ENCODE results near the gene WNT2. TPM values are rescaled to one million over a fixed set of nuclear protein-coding genes. Genes with fewer than 3 reads are reported as not detected.

The WNT2 gene
- total RNA-seq, 2 donors from 2014 or later, result not detected

DNA sequence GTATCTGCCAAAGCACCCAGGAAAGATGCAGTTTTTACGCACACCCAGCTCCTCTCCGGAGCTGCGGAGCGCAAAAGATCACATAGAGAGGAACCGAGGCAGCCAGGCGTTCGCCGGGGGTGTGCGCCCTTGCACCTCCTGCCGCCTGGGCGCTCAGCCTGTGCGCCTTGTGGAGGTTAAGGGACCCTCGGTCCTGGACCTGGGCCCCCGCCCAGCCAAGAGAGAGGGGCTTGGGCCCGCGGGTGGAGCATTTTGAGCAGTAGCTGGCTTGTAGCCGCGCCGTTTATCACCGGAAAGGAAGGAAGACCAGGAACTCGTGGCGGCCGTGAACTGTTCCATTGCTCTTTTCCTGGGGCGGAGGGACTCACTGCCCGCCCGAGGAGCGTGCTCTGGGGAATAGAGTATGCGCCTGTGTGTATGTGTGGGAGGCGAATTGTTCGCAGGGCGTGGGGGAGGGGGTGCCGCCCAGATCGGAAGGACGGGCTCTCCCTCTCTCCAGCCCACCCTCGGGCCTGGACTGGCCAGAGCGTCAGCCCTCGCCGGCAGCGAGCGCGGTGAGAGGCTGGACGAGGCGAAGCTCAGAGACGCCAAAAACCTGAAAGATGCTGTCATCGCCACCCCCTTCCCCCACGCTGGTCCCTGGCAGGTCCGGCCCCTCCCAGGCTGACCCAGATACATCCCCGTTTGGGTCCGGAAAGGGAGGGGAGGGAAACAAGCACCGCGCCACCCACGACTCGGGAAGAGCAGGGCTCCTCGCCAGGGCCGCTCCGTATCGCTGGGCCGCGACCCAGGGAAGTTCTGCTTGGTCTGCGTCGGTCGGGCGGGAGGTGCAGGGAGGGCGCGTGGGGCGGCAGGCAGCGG lies 1.2 kb upstream of the WNT2 start:
- intact Hi-C loops (cut with DNase I), result no loop called here
- H3K4me3 ChIP-seq, result peak overlapping the region in 1 of 2 donors; percentile 19
- DNase-seq (peak in 3 of 4 donors; percentile 9 to 28 (median 16)), ATAC-seq (peak; percentile 48)
- H3K36me3 ChIP-seq (replicated peaks in 1 of 2; ENCODE audit: insufficient read depth in 1 of 2, low read depth in 2 of 2), result no peaks in the 10 kb centered on the region
- no peak for TF ChIP-seq POLR2A (IDR thresholded peaks at IDR 0.05)
- TF ChIP-seq, protein P1, sequence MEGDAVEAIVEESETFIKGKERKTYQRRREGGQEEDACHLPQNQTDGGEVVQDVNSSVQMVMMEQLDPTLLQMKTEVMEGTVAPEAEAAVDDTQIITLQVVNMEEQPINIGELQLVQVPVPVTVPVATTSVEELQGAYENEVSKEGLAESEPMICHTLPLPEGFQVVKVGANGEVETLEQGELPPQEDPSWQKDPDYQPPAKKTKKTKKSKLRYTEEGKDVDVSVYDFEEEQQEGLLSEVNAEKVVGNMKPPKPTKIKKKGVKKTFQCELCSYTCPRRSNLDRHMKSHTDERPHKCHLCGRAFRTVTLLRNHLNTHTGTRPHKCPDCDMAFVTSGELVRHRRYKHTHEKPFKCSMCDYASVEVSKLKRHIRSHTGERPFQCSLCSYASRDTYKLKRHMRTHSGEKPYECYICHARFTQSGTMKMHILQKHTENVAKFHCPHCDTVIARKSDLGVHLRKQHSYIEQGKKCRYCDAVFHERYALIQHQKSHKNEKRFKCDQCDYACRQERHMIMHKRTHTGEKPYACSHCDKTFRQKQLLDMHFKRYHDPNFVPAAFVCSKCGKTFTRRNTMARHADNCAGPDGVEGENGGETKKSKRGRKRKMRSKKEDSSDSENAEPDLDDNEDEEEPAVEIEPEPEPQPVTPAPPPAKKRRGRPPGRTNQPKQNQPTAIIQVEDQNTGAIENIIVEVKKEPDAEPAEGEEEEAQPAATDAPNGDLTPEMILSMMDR (IDR thresholded peaks at IDR 0.05), result no peak
- 1 to 4% methylated on average over 28 to 57 of the region's 67 CpGs for WGBS, 2 donors
- H3K9me3 ChIP-seq, result no peaks in the 10 kb centered on the region
- H3K4me1 ChIP-seq, result peaks cover 25% of the 10 kb centered on the region
- no peaks in the 10 kb centered on the region for H3K27me3 ChIP-seq
- H3K27ac ChIP-seq, result no peak overlapping the region

GRCh38 chr7:117323305-117323850 lies 520 bp upstream of the WNT2 start:
- TF ChIP-seq, protein P1 (IDR thresholded peaks at IDR 0.05), result no peak
- no peak for TF ChIP-seq POLR2A (IDR thresholded peaks at IDR 0.05)
- 1% methylated on average over 24 to 25 of the region's 25 CpGs for WGBS, 2 donors
- DNase-seq (no peak), ATAC-seq (peak; percentile 38)
- Histone ChIP-seq H3K9me3 (no peaks in the 10 kb centered on the region), H3K27ac (no peak overlapping the region), H3K4me3 (peak overlapping the region in 1 of 2 donors; percentile 5), H3K27me3 (no peaks in the 10 kb centered on the region), H3K4me1 (peaks cover 25% of the 10 kb centered on the region), H3K36me3 (replicated peaks in 1 of 2; ENCODE audit: insufficient read depth in 1 of 2, low read depth in 2 of 2) (no peaks in the 10 kb centered on the region)
- intact Hi-C loops (cut with DNase I), result no loop called here

DNA sequence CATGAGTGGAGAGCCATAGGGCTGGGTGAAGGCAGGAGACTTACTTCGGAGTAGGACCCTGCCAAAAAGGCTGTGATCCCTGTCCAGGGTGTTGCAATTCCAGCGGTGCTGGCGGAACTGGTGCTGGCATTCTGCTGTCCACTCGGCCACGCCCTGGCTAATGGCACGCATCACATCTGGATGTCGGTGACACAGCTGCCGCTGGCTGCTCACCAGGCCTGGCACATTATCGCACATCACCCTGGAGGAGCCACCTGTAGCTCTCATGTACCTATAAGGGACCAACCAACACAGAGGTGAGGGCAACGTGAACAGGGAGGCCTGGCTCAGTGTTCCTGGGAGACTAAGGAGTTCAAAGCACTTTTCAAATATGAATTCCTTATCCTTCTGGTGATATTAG lies 2.3 kb downstream of the WNT2 start:
- Histone ChIP-seq H3K4me3 (no peak overlapping the region), H3K9me3 (no peaks in the 10 kb centered on the region), H3K27me3 (no peaks in the 10 kb centered on the region), H3K4me1 (peaks cover 25% of the 10 kb centered on the region), H3K36me3 (replicated peaks in 1 of 2; ENCODE audit: insufficient read depth in 1 of 2, low read depth in 2 of 2) (no peaks in the 10 kb centered on the region), H3K27ac (no peak overlapping the region)
- TF ChIP-seq, protein P1 (IDR thresholded peaks at IDR 0.05), result no peak
- no peak for TF ChIP-seq POLR2A (IDR thresholded peaks at IDR 0.05)
- 82 to 86% methylated on average over 3 to 10 of the region's 10 CpGs for WGBS, 2 donors
- intact Hi-C loops (cut with DNase I), result no loop called here
- ATAC-seq (no peak), DNase-seq (no peak)

DNA sequence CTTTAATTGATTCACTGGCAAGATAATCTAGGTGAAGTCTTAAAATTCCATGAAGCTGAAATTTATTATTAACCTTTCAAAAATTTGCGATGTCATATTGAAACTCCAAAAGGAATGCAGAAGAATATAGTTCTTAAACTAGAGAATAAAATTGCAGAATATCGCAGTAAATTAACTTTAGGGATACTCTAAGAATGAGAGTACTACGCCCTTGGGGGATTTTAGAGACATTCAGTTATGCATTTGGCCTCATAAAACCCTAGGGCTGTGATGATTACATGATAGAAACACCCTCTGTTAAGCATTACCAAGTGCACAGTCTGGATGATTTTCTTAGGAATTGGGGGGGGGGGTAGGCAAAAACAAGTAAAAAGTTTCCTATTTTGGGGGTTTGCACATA lies 3.7 kb downstream of the WNT2 start:
- no peak for TF ChIP-seq POLR2A (IDR thresholded peaks at IDR 0.05)
- TF ChIP-seq, protein P1 (IDR thresholded peaks at IDR 0.05), result no peak
- H3K4me3 ChIP-seq, result no peak overlapping the region
- H3K27ac ChIP-seq, result no peak overlapping the region
- ATAC-seq (no peak), DNase-seq (no peak)
- intact Hi-C loops (cut with DNase I), result no loop called here
- no peaks in the 10 kb centered on the region for H3K9me3 ChIP-seq
- peaks cover 18% of the 10 kb centered on the region for H3K4me1 ChIP-seq
- no peaks in the 10 kb centered on the region for H3K36me3 ChIP-seq (replicated peaks in 1 of 2; ENCODE audit: insufficient read depth in 1 of 2, low read depth in 2 of 2)
- H3K27me3 ChIP-seq, result no peaks in the 10 kb centered on the region
- 68 to 74% methylated on average over 3 of the region's 3 CpGs for WGBS, 2 donors

Data from body of pancreas (tissue), 4 donors.